ENCODE results near the gene PXMP2. TPM values are rescaled to one million over a fixed set of nuclear protein-coding genes. Genes with fewer than 3 reads are reported as not detected.

The PXMP2 gene
- total RNA-seq, 1 experiment from 2014 or later, result 52.6 TPM

GRCh38 chr12:132718644-132719043 lies 31.3 kb downstream of the PXMP2 start:
- ChIA-PET POLR2A (ENCODE audit: low non-redundant PET) (no interaction called here), CTCF (no interaction called here)
- H3K4me1 ChIP-seq (ENCODE audit: insufficient read depth, low read length, poor library complexity, severe bottlenecking), result peaks cover 13% of the 10 kb centered on the region
- intact Hi-C loops (cut with micrococcal nuclease; ENCODE audit: unreplicated experiment), result no loop called here
- no peak overlapping the region for H3K4me3 ChIP-seq (ENCODE audit: low read depth, low read length, poor library complexity, severe bottlenecking)
- peaks cover 66% of the 10 kb centered on the region for H3K36me3 ChIP-seq (ENCODE audit: insufficient read depth, low read length, poor library complexity, severe bottlenecking)
- H3K27me3 ChIP-seq (replicated peaks; ENCODE audit: insufficient read depth, low read depth, low read length, poor library complexity), result no peaks in the 10 kb centered on the region
- TF ChIP-seq EZH2 (IDR thresholded peaks at IDR 0.05; ENCODE audit: borderline replicate concordance, low read depth, low read length, poor library complexity, severe bottlenecking), result no peak
- H3K27ac ChIP-seq (ENCODE audit: low read depth, low read length, poor library complexity, severe bottlenecking), result peak overlapping the region; percentile 50
- DNase-seq (ENCODE audit: low spot score), result no peak
- no TSS peak for BruUV-seq (replicated peaks)
- H3K9me3 ChIP-seq (ENCODE audit: low read depth, low read length, poor library complexity, severe bottlenecking), result no peaks in the 10 kb centered on the region

- Histone ChIP-seq H3K9me3 (ENCODE audit: low read depth, low read length, poor library complexity, severe bottlenecking) (no peaks in the 10 kb centered on the region), H3K4me1 (ENCODE audit: insufficient read depth, low read length, poor library complexity, severe bottlenecking) (peaks cover 13% of the 10 kb centered on the region), H3K27me3 (replicated peaks; ENCODE audit: insufficient read depth, low read depth, low read length, poor library complexity) (no peaks in the 10 kb centered on the region), H3K27ac (ENCODE audit: low read depth, low read length, poor library complexity, severe bottlenecking) (peak overlapping the region; percentile 50), H3K4me3 (ENCODE audit: low read depth, low read length, poor library complexity, severe bottlenecking) (no peak overlapping the region), H3K36me3 (ENCODE audit: insufficient read depth, low read length, poor library complexity, severe bottlenecking) (peaks cover 71% of the 10 kb centered on the region)
- ChIA-PET POLR2A (ENCODE audit: low non-redundant PET) (no interaction called here), CTCF (no interaction called here)
- no peak for TF ChIP-seq EZH2 (IDR thresholded peaks at IDR 0.05; ENCODE audit: borderline replicate concordance, low read depth, low read length, poor library complexity, severe bottlenecking)
- TF ChIP-seq CTCF (conservative IDR thresholded peaks at IDR 0.05; ENCODE audit: low read depth, low read length), result no peak
- intact Hi-C loops (cut with micrococcal nuclease; ENCODE audit: unreplicated experiment), result no loop called here
- no TSS peak for BruUV-seq (replicated peaks)
- DNase-seq (ENCODE audit: low spot score), result no peak
Measured at GRCh38 chr12:132719141-132719953, 32.0 kb downstream of the PXMP2 start.

GRCh38 chr12:132719954-132720324 lies 32.6 kb downstream of the PXMP2 start:
- BruUV-seq (replicated peaks), result no TSS peak
- ChIA-PET POLR2A (ENCODE audit: low non-redundant PET) (no interaction called here), CTCF (interaction anchor here (0.7 kb wide), 1 partner anchor 49 kb away, joined by 3 read pairs; no protein-coding TSS in a partner anchor)
- H3K27ac ChIP-seq (ENCODE audit: low read depth, low read length, poor library complexity, severe bottlenecking), result peak overlapping the region; percentile 50
- no peaks in the 10 kb centered on the region for H3K9me3 ChIP-seq (ENCODE audit: low read depth, low read length, poor library complexity, severe bottlenecking)
- intact Hi-C loops (cut with micrococcal nuclease; ENCODE audit: unreplicated experiment), result no loop called here
- peaks cover 13% of the 10 kb centered on the region for H3K4me1 ChIP-seq (ENCODE audit: insufficient read depth, low read length, poor library complexity, severe bottlenecking)
- no peaks in the 10 kb centered on the region for H3K27me3 ChIP-seq (replicated peaks; ENCODE audit: insufficient read depth, low read depth, low read length, poor library complexity)
- DNase-seq (ENCODE audit: low spot score), result no peak
- H3K4me3 ChIP-seq (ENCODE audit: low read depth, low read length, poor library complexity, severe bottlenecking), result no peak overlapping the region
- H3K36me3 ChIP-seq (ENCODE audit: insufficient read depth, low read length, poor library complexity, severe bottlenecking), result peaks cover 71% of the 10 kb centered on the region
- no peak for TF ChIP-seq EZH2 (IDR thresholded peaks at IDR 0.05; ENCODE audit: borderline replicate concordance, low read depth, low read length, poor library complexity, severe bottlenecking)
- no peak for TF ChIP-seq CTCF (conservative IDR thresholded peaks at IDR 0.05; ENCODE audit: low read depth, low read length)
